DND-41 (cell line): Measurements from ENCODE around the gene KCNV2.
"Not testable (repeated sequence)": the region's sequence is repeated elsewhere in the genome, so short reads cannot be mapped to it uniquely, and the experiment has no call there.

Source experiments
- ATAC-seq: fragments of 200-7000 bp; cut with Tn5 transposase; 3 replicates; pipeline ENCODE4 v1.9.1; 2021; ENCODE audit warnings: low read depth; ENCODE audit not compliant: insufficient read depth
- DNase-seq: peaks from one replicate; pipeline ENCODE4 v3.0.0-alpha.2; 2020
- H2AFZ ChIP-seq: 2 replicates; pipeline ENCODE4 v1.6.0; 2012; ENCODE audit warnings: low read depth, low read length
- H3K27ac ChIP-seq: 2 replicates; pipeline ENCODE4 v1.5.1; 2012; ENCODE audit warnings: low read length, inconsistent platforms
- H3K27me3 ChIP-seq: fragments of 200-600 bp; sonication (generic); 2 replicates; pipeline ENCODE4 v1.6.0; 2012; ENCODE audit warnings: low read length, mild to moderate bottlenecking, inconsistent platforms; ENCODE audit not compliant: insufficient read depth, poor library complexity
- H3K36me3 ChIP-seq: 2 replicates; pipeline ENCODE4 v1.5.1; 2012; ENCODE audit warnings: low read length, inconsistent platforms; ENCODE audit not compliant: insufficient read depth
- H3K4me1 ChIP-seq: 2 replicates; pipeline ENCODE4 v1.5.1; 2012; ENCODE audit warnings: mild to moderate bottlenecking, low read length; ENCODE audit not compliant: insufficient read depth
- H3K4me2 ChIP-seq: 2 replicates; pipeline ENCODE4 v1.6.0; 2012; ENCODE audit warnings: mild to moderate bottlenecking, moderate library complexity, low read length, inconsistent platforms; ENCODE audit not compliant: insufficient read depth
- H3K4me3 ChIP-seq, 2 experiments: fragments of 200-600 bp in 1 of 2; shearing (Covaris generic) in 1 of 2; 2 replicates each; pipeline ENCODE4 v1.5.1; 2012 to 2016; ENCODE audit warnings: inconsistent platforms in 2 of 2, low read length in 2 of 2, mild to moderate bottlenecking in 2 of 2, low read depth in 1 of 2, moderate library complexity in 1 of 2
- H3K79me2 ChIP-seq: 2 replicates; pipeline ENCODE4 v1.6.0; 2012; ENCODE audit warnings: low read length, inconsistent platforms; ENCODE audit not compliant: insufficient read depth
- H3K9ac ChIP-seq: 2 replicates; pipeline ENCODE4 v1.6.0; 2012; ENCODE audit warnings: low read depth, mild to moderate bottlenecking, inconsistent platforms, low read length, moderate library complexity
- H3K9me3 ChIP-seq: 2 replicates; pipeline ENCODE4 v1.5.1; 2012; ENCODE audit warnings: low read length, moderate library complexity, mild to moderate bottlenecking, inconsistent platforms; ENCODE audit not compliant: insufficient read depth, severe bottlenecking
- H4K20me1 ChIP-seq: 2 replicates; pipeline ENCODE4 v1.6.0; 2012; ENCODE audit warnings: low read length; ENCODE audit not compliant: insufficient read depth
- EZH2 ChIP-seq: IDR thresholded peaks from 3 replicates; pipeline ENCODE4 v1.6.1; 2012; ENCODE audit warnings: borderline replicate concordance, low read depth, mild to moderate bottlenecking, moderate library complexity, low read length, inconsistent platforms; ENCODE audit not compliant: severe bottlenecking
- TF ChIP-seq, protein P1 (sequence below): IDR thresholded peaks from 2 replicates; pipeline ENCODE4 v1.5.1; 2012; ENCODE audit warnings: borderline replicate concordance, low read length, moderate library complexity, mild to moderate bottlenecking; ENCODE audit not compliant: poor library complexity, severe bottlenecking; ENCODE audit errors: extremely low read depth

The KCNV2 gene

DNA sequence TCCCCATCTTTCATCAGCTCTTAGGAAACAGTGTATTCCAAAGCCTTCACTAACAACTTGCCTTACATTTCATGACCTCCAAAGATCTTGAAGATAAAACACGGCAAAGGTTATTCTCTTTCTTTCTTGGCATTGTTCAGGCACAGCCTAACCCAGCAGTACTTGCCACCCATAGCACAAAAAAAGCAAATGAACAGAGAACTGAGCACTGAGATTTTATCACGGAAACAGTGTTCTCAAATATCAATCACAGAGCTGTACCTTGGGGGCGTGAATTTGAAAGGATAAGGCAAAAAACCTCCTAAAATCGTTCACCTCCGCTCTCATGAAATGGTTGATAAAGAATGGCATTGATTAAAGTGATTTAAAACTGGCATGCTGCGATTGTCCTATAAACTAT lies 16.9 kb upstream of the KCNV2 start:
- Histone ChIP-seq H3K27me3 (no peaks in the 10 kb centered on the region), H3K4me3 (no peak overlapping the region), H3K4me2 (no peak overlapping the region), H2AFZ (no peak overlapping the region), H3K36me3 (no peaks in the 10 kb centered on the region), H3K4me1 (no peaks in the 10 kb centered on the region), H3K9ac (no peak overlapping the region), H3K79me2 (no peaks in the 10 kb centered on the region), H4K20me1 (no peaks in the 10 kb centered on the region), H3K27ac (no peak overlapping the region), H3K9me3 (no peaks in the 10 kb centered on the region)
- TF ChIP-seq, protein P1, sequence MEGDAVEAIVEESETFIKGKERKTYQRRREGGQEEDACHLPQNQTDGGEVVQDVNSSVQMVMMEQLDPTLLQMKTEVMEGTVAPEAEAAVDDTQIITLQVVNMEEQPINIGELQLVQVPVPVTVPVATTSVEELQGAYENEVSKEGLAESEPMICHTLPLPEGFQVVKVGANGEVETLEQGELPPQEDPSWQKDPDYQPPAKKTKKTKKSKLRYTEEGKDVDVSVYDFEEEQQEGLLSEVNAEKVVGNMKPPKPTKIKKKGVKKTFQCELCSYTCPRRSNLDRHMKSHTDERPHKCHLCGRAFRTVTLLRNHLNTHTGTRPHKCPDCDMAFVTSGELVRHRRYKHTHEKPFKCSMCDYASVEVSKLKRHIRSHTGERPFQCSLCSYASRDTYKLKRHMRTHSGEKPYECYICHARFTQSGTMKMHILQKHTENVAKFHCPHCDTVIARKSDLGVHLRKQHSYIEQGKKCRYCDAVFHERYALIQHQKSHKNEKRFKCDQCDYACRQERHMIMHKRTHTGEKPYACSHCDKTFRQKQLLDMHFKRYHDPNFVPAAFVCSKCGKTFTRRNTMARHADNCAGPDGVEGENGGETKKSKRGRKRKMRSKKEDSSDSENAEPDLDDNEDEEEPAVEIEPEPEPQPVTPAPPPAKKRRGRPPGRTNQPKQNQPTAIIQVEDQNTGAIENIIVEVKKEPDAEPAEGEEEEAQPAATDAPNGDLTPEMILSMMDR = no peak
- no peak for TF ChIP-seq EZH2
- ATAC-seq = no peak
- no peak for DNase-seq

DNA sequence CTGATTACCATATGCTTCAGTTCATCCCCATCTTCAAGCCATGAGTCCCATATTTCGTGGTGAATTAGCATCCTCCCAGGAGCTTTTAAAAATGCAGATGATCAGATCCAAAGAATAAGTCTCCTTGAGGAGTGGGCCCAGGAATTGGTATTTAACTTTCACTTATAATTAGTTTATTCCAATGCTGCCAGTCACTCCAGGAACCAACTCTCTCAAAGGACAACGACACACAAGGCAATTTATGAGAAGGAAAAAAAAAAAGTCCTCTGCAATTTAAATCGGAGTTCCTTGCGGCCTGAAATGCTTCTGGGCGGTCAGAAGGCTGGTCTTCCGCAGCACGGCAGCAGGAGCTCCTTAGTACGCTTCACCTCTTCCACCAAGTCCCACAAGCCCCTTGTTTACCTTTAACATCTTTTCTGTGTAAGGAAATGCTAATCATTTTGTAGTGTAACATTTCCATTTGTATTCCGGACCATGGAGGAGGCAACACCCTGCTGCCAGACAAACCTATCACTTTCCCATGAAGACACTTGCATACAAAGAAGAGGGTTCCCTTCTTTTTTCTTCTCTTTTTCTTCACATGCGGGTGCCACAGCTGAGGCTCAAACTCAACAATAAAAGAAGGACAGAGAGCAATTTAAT lies 16.3 kb upstream of the KCNV2 start:
- no peak overlapping the region for H3K4me2 ChIP-seq
- no peak for TF ChIP-seq EZH2
- TF ChIP-seq, protein P1 = no peak
- no peaks in the 10 kb centered on the region for H3K36me3 ChIP-seq
- H3K27me3 ChIP-seq = no peaks in the 10 kb centered on the region
- H3K4me1 ChIP-seq = no peaks in the 10 kb centered on the region
- H4K20me1 ChIP-seq = no peaks in the 10 kb centered on the region
- no peak for ATAC-seq
- no peak for DNase-seq
- no peaks in the 10 kb centered on the region for H3K9me3 ChIP-seq
- no peak overlapping the region for H3K4me3 ChIP-seq
- H3K79me2 ChIP-seq = no peaks in the 10 kb centered on the region
- no peak overlapping the region for H3K9ac ChIP-seq
- H3K27ac ChIP-seq = no peak overlapping the region
- no peak overlapping the region for H2AFZ ChIP-seq

DNA sequence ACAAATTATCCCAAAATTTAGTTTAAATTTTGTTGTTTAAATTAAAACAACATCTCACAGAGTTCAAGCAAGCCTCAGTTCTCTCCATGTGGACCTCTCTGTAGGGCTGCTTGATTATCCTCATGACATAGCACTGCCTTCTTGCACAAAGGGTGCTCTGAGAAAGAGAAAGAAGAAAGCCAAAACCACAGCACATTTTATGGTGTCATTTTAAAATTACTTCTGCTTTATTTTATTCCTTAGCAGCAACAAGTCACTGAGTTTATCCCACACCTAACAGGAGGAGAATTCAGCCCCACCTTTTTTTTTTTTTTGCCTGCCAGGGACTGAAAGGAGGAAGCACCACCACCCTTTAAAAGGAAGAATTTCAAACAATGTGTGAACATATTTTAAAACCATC lies 12.8 kb upstream of the KCNV2 start:
- ATAC-seq (no peak), DNase-seq (no peak)
- Histone ChIP-seq H3K4me1 (no peaks in the 10 kb centered on the region), H3K36me3 (no peaks in the 10 kb centered on the region), H4K20me1 (no peaks in the 10 kb centered on the region), H2AFZ (no peak overlapping the region), H3K27me3 (no peaks in the 10 kb centered on the region), H3K4me3 (no peak overlapping the region), H3K4me2 (no peak overlapping the region), H3K27ac (no peak overlapping the region), H3K9me3 (no peaks in the 10 kb centered on the region), H3K9ac (no peak overlapping the region), H3K79me2 (no peaks in the 10 kb centered on the region)
- no peak for TF ChIP-seq EZH2

DNA sequence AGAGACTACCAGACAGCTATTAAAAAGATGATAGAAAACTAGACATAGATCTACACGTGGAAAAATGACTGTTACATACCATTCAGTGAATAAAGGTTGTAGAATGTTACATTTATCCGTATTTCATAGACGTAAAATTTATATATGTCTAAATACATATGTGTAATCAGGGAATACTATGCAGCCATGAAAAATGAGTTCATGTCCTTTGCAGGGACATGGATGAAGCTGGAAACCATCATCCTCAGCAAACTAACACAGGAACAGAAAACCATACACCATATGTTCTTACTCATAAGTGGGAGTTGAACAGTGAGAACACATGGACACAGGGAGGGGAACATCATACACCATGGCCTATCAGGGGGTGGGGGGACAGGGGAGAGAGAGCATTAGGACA lies 10.1 kb upstream of the KCNV2 start:
- H3K4me3 ChIP-seq, H3K27me3 ChIP-seq, H3K4me2 ChIP-seq, H3K4me1 ChIP-seq, H4K20me1 ChIP-seq, ATAC-seq, H3K36me3 ChIP-seq, H2AFZ ChIP-seq, H3K9me3 ChIP-seq, H3K9ac ChIP-seq, H3K27ac ChIP-seq, H3K79me2 ChIP-seq, DNase-seq: not testable (repeated sequence)
